H1 (cell line): ENCODE measurements around the gene KLK12.

Experiments
- ASH2L ChIP-seq: fragments of 200-600, 300-600 bp; sonication (generic); IDR thresholded peaks from one replicate; pipeline ENCODE4 v1.7.1; 2017; ENCODE audit warnings: low read length
- ATF3 ChIP-seq: IDR thresholded peaks from 2 replicates; pipeline ENCODE4 v1.6.1; 2011; ENCODE audit warnings: low read depth, mild to moderate bottlenecking, low read length; ENCODE audit not compliant: insufficient read depth
- CEBPB ChIP-seq: IDR thresholded peaks from 2 replicates; pipeline ENCODE4 v1.6.1; 2012; ENCODE audit warnings: low read depth, low read length
- CTCF ChIP-seq, 3 experiments: IDR thresholded peaks; 1 replicate in 2 of 3; 2 replicates in 1 of 3; pipeline versions ENCODE4 v1.5.1 to v1.6.1; 2011; ENCODE audit warnings: low read length in 3 of 3, mild to moderate bottlenecking in 3 of 3, inconsistent platforms in 2 of 3, low read depth in 1 of 3, moderate library complexity in 1 of 3; ENCODE audit not compliant: insufficient read depth in 1 of 3; ENCODE audit errors: control extremely low read depth in 1 of 3
- EZH2 ChIP-seq: fragments of 200-600 bp; sonication (generic); IDR thresholded peaks from 2 replicates; pipeline ENCODE4 v1.7.1; 2012; ENCODE audit warnings: low read depth, mild to moderate bottlenecking, moderate library complexity, low read length, inconsistent platforms; ENCODE audit not compliant: severe bottlenecking
- KDM1A ChIP-seq: fragments of 200-600, 300-600 bp; sonication (generic); IDR thresholded peaks from 2 replicates; pipeline ENCODE4 v1.7.1; 2016; ENCODE audit warnings: mild to moderate bottlenecking, low read length, borderline replicate concordance
- MAFK ChIP-seq: IDR thresholded peaks from 2 replicates; pipeline ENCODE4 v1.6.1; 2012; ENCODE audit warnings: low read depth, mild to moderate bottlenecking, improper control_type of control experiment, low read length
- MAX ChIP-seq: IDR thresholded peaks from 2 replicates; pipeline ENCODE4 v1.6.1; 2012; ENCODE audit warnings: inconsistent platforms
- POLR2A ChIP-seq, 2 experiments: IDR thresholded peaks; 1 replicate in 1 of 2; 2 replicates in 1 of 2; pipeline ENCODE4 v1.6.1; 2011; ENCODE audit warnings: low read depth in 2 of 2, low read length in 2 of 2, mild to moderate bottlenecking in 2 of 2; ENCODE audit errors: control extremely low read depth in 1 of 2
- POLR2AphosphoS5 ChIP-seq: IDR thresholded peaks from 2 replicates; pipeline ENCODE4 v1.6.1; 2011; ENCODE audit warnings: low read depth, low read length
- SP1 ChIP-seq: IDR thresholded peaks from 2 replicates; pipeline ENCODE4 v1.6.1; 2011; ENCODE audit warnings: low read depth, low read length
- SUZ12 ChIP-seq: fragments of 200-600 bp; sonication (generic); IDR thresholded peaks from 2 replicates; pipeline ENCODE4 v1.6.1; 2012; ENCODE audit warnings: mild to moderate bottlenecking, inconsistent platforms, low read length, moderate library complexity, mixed read lengths
- TAF1 ChIP-seq: IDR thresholded peaks from 2 replicates; pipeline ENCODE4 v1.6.1; 2011; ENCODE audit warnings: mild to moderate bottlenecking, low read depth, low read length
- TCF12 ChIP-seq: IDR thresholded peaks from 2 replicates; pipeline ENCODE4 v1.6.1; 2011; ENCODE audit warnings: low read depth, mild to moderate bottlenecking, low read length

- TF ChIP-seq MAFK (no peak), CTCF (IDR thresholded peaks at IDR 0.05; ENCODE audit: control extremely low read depth in 1 of 3, insufficient read depth in 1 of 3, low read depth in 1 of 3, low read length in 3 of 3) (no peak), POLR2A (IDR thresholded peaks at IDR 0.05; ENCODE audit: control extremely low read depth in 1 of 2, low read depth in 2 of 2, low read length in 2 of 2) (no peak), TCF12 (no peak), ASH2L (no peak), SUZ12 (no peak), KDM1A (no peak), SP1 (no peak), POLR2AphosphoS5 (no peak), CEBPB (no peak), MAX (no peak), ATF3 (no peak), EZH2 (no peak), TAF1 (no peak)
Observed at GRCh38 chr19:51015691-51016267, 19.0 kb downstream of the KLK12 start.
